Psoas muscle (tissue), 8 donors: ENCODE data around the gene CREB1. TPM values are rescaled to one million over a fixed set of nuclear protein-coding genes. Genes with fewer than 3 reads are reported as not detected.

Source experiments
- ATAC-seq, 4 donors: fragments of 200-7000 bp; cut with Tn5 transposase; one replicate each; pipeline ENCODE4 v1.9.1; 2020; ENCODE audit warnings: moderate library complexity in 3 of 4, mild to moderate bottlenecking in 2 of 4
- DNase-seq, 2 donors: peaks; one replicate each; pipeline ENCODE4 v3.0.0-alpha.2; 2020
- H3K27ac ChIP-seq: fragments of 200-600 bp; one replicate; pipeline ENCODE4 v1.8.0; 2022
- H3K27me3 ChIP-seq, 3 donors: fragments of 200-600 bp in 1 of 3; one replicate each; pipeline versions ENCODE4 v1.6.1 to v1.8.0; 2013 to 2022; ENCODE audit warnings: low read length in 2 of 3, mild to moderate bottlenecking in 2 of 3, moderate library complexity in 1 of 3; ENCODE audit not compliant: insufficient read depth in 3 of 3
- H3K36me3 ChIP-seq, 2 donors: fragments of 200-600 bp in 1 of 2; one replicate each; pipeline versions ENCODE4 v1.6.1 to v1.8.0; 2013 to 2022; ENCODE audit warnings: low read depth in 1 of 2, mild to moderate bottlenecking in 1 of 2, moderate library complexity in 1 of 2; ENCODE audit not compliant: insufficient read depth in 1 of 2
- H3K4me1 ChIP-seq: fragments of 200-600 bp; one replicate; pipeline ENCODE4 v1.8.0; 2022
- H3K4me3 ChIP-seq: fragments of 200-600 bp; one replicate; pipeline ENCODE4 v1.8.0; 2022; ENCODE audit warnings: mild to moderate bottlenecking
- H3K9me3 ChIP-seq: fragments of 200-600 bp; one replicate; pipeline ENCODE4 v1.8.0; 2022
- WGBS, 3 donors: extraction: QIAGEN DNeasy Blood & Tissue Kit; methylation state at CpG; one replicate each; pipeline versions ENCODE4 v1.1.6 to v1.1.7; 2013; 5-methylcytosine and 5-hydroxymethylcytosine counted together
- intact Hi-C, 2 donors: fragments of 100-400 bp; cut with DNase I; formaldehyde crosslinking; loops; one replicate each; pipeline versions ENCODE4 v1.11.0 to v1.14.2; 2022
- polyA plus RNA-seq, 3 donors: library from polyadenylated mRNA; stranded (reverse); fragments of 200-250 nt; gene quantifications; one replicate each; pipeline ENCODE4 v1.2.3, GENCODE V29; 2013
- total RNA-seq, 4 donors: library from RNA; stranded (reverse); fragmentation: NEBNext Ultra II Directional in 2 of 4; extraction: Animal tissue kit (Norgen Biotek cat#: 25700) in 2 of 4; gene quantifications; one replicate each; pipeline versions ENCODE4 v1.2.1 to v1.2.4, GENCODE V29; 2021 to 2023
- TF ChIP-seq, protein P1 (sequence below): fragments of 200-600 bp; IDR thresholded peaks from one replicate; pipeline ENCODE4 v1.8.0; 2022; ENCODE audit warnings: antibody characterized with exemption
- donor health status: healthy with polysubstance abuse.
- donor health status: DM: no; HTN: no; CAD: no; lungs with moderate emphysema.
- donor health status: Bipolar disorder and iron deficiency.
- donor health status: healthy.
- donor health status: DM: yes; HTN: yes; CAD: no.
- donor health status: DM: no; HTN: no; CAD: no.
- donor health status: DM: no; HTN: no; CAD: no.
- donor health status: DM: yes; HTN: yes; CAD: no.

Gene CREB1
- total and polyA plus RNA-seq, 7 donors, result 3.5 to 27.9 (median 18.4) TPM

DNA sequence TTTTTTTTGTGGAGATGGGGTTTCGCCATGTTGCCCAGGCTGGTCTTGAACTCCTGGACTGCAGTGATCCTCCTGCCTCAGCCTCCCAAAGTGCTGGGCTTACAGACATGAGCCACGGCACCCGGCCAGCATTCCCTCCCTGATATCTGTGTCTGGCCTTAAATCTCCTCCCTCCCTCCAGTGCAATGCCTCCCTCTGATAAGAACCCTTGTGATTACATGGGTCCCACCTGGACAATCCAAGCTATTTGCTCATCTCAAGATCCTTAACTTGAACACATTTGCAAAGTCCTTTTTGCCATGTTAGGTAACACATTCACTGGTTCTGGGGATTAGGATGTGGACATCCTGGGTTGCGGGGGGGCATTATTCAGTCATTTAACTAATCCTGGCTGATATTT, 40.5 kb upstream of the CREB1 start:
- no peak for DNase-seq

GRCh38 chr2:207490441-207490840, 39.3 kb upstream of the CREB1 start:
- Histone ChIP-seq H3K36me3 (no peaks in the 10 kb centered on the region), H3K27me3 (no peaks in the 10 kb centered on the region), H3K27ac (no peak overlapping the region), H3K4me1 (no peaks in the 10 kb centered on the region), H3K4me3 (no peak overlapping the region), H3K9me3 (no peaks in the 10 kb centered on the region)
- TF ChIP-seq, protein P1, sequence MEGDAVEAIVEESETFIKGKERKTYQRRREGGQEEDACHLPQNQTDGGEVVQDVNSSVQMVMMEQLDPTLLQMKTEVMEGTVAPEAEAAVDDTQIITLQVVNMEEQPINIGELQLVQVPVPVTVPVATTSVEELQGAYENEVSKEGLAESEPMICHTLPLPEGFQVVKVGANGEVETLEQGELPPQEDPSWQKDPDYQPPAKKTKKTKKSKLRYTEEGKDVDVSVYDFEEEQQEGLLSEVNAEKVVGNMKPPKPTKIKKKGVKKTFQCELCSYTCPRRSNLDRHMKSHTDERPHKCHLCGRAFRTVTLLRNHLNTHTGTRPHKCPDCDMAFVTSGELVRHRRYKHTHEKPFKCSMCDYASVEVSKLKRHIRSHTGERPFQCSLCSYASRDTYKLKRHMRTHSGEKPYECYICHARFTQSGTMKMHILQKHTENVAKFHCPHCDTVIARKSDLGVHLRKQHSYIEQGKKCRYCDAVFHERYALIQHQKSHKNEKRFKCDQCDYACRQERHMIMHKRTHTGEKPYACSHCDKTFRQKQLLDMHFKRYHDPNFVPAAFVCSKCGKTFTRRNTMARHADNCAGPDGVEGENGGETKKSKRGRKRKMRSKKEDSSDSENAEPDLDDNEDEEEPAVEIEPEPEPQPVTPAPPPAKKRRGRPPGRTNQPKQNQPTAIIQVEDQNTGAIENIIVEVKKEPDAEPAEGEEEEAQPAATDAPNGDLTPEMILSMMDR, result no peak
- intact Hi-C loops, result no loop called here
- no peak for ATAC-seq
- 90 to 96% (median 94%) methylated on average over 3 of the region's 3 CpGs for WGBS, 3 donors
- no peak for DNase-seq

More for the DNA sequence above, 40.5 kb upstream of the CREB1 start:
- H3K4me3 ChIP-seq, result no peak overlapping the region
- no peaks in the 10 kb centered on the region for H3K9me3 ChIP-seq
- no peaks in the 10 kb centered on the region for H3K27me3 ChIP-seq
- intact Hi-C loops, result no loop called here
- H3K4me1 ChIP-seq, result no peaks in the 10 kb centered on the region
- H3K27ac ChIP-seq, result no peak overlapping the region
- TF ChIP-seq, protein P1, result no peak
- WGBS, 3 donors, result 95 to 99% (median 99%) methylated on average over 4 of the region's 4 CpGs
- no peak for ATAC-seq
- no peaks in the 10 kb centered on the region for H3K36me3 ChIP-seq

DNA sequence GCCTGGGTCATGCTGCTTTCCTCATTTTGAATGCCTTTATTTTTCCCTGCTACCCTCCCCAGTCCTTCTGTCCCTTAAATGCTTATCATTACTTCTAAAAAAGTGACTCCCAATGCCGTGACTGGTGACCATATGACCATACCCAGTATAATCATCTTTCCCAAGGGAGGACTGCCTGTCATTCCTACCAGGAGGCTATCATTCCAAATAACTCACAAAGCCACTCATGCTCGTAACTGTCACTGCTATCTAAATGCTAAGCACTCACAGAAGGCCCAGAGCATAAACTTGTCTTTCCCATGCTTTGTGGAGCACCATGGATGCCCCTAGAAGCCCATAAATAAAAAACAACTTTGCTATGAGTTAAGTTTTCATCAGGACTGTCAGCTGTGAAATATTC, 38.7 kb upstream of the CREB1 start:
- no peaks in the 10 kb centered on the region for H3K4me1 ChIP-seq
- intact Hi-C loops, result no loop called here
- H3K27me3 ChIP-seq, result no peaks in the 10 kb centered on the region
- no peaks in the 10 kb centered on the region for H3K9me3 ChIP-seq
- DNase-seq, result no peak
- 46 to 67% (median 48%) methylated on average over 2 of the region's 2 CpGs for WGBS, 3 donors
- ATAC-seq, result no peak
- TF ChIP-seq, protein P1, result no peak
- H3K27ac ChIP-seq, result no peak overlapping the region
- no peak overlapping the region for H3K4me3 ChIP-seq
- no peaks in the 10 kb centered on the region for H3K36me3 ChIP-seq

DNA sequence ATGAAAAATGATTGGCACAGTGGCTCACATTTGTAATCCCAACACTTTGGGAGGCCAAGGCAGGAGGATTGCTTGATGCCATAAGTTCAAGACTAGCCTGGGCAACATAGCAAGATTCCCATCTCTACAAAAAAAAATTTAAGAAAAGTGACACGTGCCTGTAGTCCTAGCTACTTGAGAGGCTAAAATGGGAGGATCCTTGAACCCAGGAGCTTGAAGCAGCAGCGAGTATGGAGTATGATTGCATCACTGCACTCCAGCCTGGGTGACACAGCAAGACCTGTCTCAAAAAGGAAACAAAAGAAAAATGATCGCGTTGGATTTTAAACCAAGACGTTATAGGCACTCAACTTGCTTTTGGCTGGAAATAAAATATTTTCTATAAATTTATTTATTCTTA, 37.8 kb upstream of the CREB1 start:
- DNase-seq (no peak), ATAC-seq (no peak)
- 62 to 87% (median 76%) methylated on average over 5 of the region's 5 CpGs for WGBS, 3 donors
- Histone ChIP-seq H3K4me1 (no peaks in the 10 kb centered on the region), H3K4me3 (no peak overlapping the region), H3K36me3 (no peaks in the 10 kb centered on the region), H3K9me3 (no peaks in the 10 kb centered on the region), H3K27me3 (no peaks in the 10 kb centered on the region), H3K27ac (no peak overlapping the region)
- intact Hi-C loops, result no loop called here
- TF ChIP-seq, protein P1, result no peak

DNA sequence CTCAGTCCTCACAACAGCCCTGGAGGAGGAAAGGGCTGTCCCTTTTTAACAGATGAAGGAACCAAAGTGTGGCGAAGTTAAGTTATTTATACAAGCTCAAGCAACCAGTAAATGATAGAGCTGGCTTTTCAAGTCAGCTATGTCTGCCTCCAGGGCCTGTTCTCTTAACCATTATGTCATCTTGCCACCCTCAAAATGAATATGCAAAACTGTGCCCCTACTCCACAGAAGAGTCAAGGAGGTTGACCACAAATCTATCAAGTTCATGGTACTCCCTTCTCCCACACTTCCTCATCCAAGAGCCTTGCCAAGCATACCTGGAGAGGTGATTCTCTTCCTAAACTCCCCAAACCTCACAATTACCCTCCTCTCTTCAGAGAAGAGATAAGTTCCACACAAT, 37.3 kb upstream of the CREB1 start:
- Histone ChIP-seq H3K27me3 (no peaks in the 10 kb centered on the region), H3K4me1 (no peaks in the 10 kb centered on the region), H3K4me3 (no peak overlapping the region), H3K9me3 (no peaks in the 10 kb centered on the region), H3K36me3 (no peaks in the 10 kb centered on the region), H3K27ac (no peak overlapping the region)
- ATAC-seq (no peak), DNase-seq (no peak)
- WGBS, 3 donors, result 83 to 88% (median 85%) methylated on average over 1 of the region's 1 CpG
- TF ChIP-seq, protein P1, result no peak
- intact Hi-C loops, result no loop called here
